GM19193 (cell line): ENCODE measurements around the gene TBX2.

Experiments used
- POLR2A ChIP-seq: IDR thresholded peaks from 4 replicates; pipeline ENCODE4 v1.6.1; 2011; ENCODE audit not compliant: insufficient read depth, insufficient read length; ENCODE audit errors: extremely low read depth

The TBX2 gene

GRCh38 chr17:61402073-61402541 is 2.5 kb downstream of the TBX2 start:
- TF ChIP-seq POLR2A: no peak

GRCh38 chr17:61402978-61403800 is 3.5 kb downstream of the TBX2 start:
- no peak for TF ChIP-seq POLR2A

GRCh38 chr17:61403801-61404662 is 4.4 kb downstream of the TBX2 start:
- TF ChIP-seq POLR2A: no peak

GRCh38 chr17:61404663-61404912 is 4.9 kb downstream of the TBX2 start:
- no peak for TF ChIP-seq POLR2A

- no peak for TF ChIP-seq POLR2A
Measured at GRCh38 chr17:61404913-61405685, 5.5 kb downstream of the TBX2 start.

- TF ChIP-seq POLR2A: no peak
Measured at GRCh38 chr17:61405686-61406536, 6.3 kb downstream of the TBX2 start.

- TF ChIP-seq POLR2A: no peak
Measured at GRCh38 chr17:61406537-61406845, 6.8 kb downstream of the TBX2 start.

GRCh38 chr17:61406971-61407911 is 7.6 kb downstream of the TBX2 start:
- TF ChIP-seq POLR2A: no peak

- TF ChIP-seq POLR2A: no peak
Measured at GRCh38 chr17:61408151-61409041, 8.8 kb downstream of the TBX2 start.

- TF ChIP-seq POLR2A: no peak
Measured at GRCh38 chr17:61409301-61410112, 9.9 kb downstream of the TBX2 start.

- TF ChIP-seq POLR2A: no peak
Measured at GRCh38 chr17:61410141-61411010, 10.7 kb downstream of the TBX2 start.
